Fibroblast of skin of right quadriceps (primary cell): ENCODE data around the gene ZNF391.
"Not testable (repeated sequence)": the region's sequence is repeated elsewhere in the genome, so short reads cannot be mapped to it uniquely, and the experiment has no call there.

Experiments used
- DNase-seq: peaks from one replicate; pipeline ENCODE4 v3.0.0-alpha.2; 2013

Gene ZNF391

GRCh38 chr6:27424851-27425250 is 36.3 kb downstream of the ZNF391 start:
- not testable (repeated sequence) for DNase-seq

GRCh38 chr6:27426045-27426620 is 37.6 kb downstream of the ZNF391 start:
- no peak for DNase-seq

- DNase-seq, result no peak
These were observed 39.9 kb downstream of the ZNF391 start for GRCh38 chr6:27428502-27428901.

- DNase-seq, result no peak
These were observed 40.4 kb downstream of the ZNF391 start for GRCh38 chr6:27428966-27429365.

GRCh38 chr6:27433714-27434113 is 45.2 kb downstream of the ZNF391 start:
- no peak for DNase-seq

GRCh38 chr6:27439371-27439770 is 50.8 kb downstream of the ZNF391 start:
- DNase-seq, result no peak

GRCh38 chr6:27441001-27441400 is 52.4 kb downstream of the ZNF391 start:
- DNase-seq, result no peak

GRCh38 chr6:27442932-27443331 is 54.4 kb downstream of the ZNF391 start:
- no peak for DNase-seq

- no peak for DNase-seq
These were observed 59.9 kb downstream of the ZNF391 start for GRCh38 chr6:27448456-27448855.

- DNase-seq, result no peak
These were observed 63.3 kb downstream of the ZNF391 start for GRCh38 chr6:27451660-27452390.

- no peak for DNase-seq
These were observed 63.9 kb downstream of the ZNF391 start for GRCh38 chr6:27452496-27452897.
